ENCODE measurements around the gene POLA2. TPM values are rescaled to one million over a fixed set of nuclear protein-coding genes. Genes with fewer than 3 reads are reported as not detected.

The POLA2 gene
- total and polyA plus RNA-seq, 9 of the 15 experiments (the other 6 are each of a cell fraction or from before 2014, with no cell fraction given), result 2.7 to 134 (median 44.4) TPM

- TF ChIP-seq ZBTB9 (CRISPR knock-in tag; IDR thresholded peaks at IDR 0.05) (no peak), RFX7 (CRISPR knock-in tag; IDR thresholded peaks at IDR 0.05) (no peak), RBFOX2 (IDR thresholded peaks at IDR 0.05; ENCODE audit: low read depth, low read length) (no peak), ZBTB49 (CRISPR knock-in tag; IDR thresholded peaks at IDR 0.05; ENCODE audit: borderline replicate concordance) (no peak)
Observed at GRCh38 chr11:65215441-65216076, 46.2 kb upstream of the POLA2 start (continued).

- ChIA-PET POLR2A (no interaction called here), CTCF (ENCODE audit: low intra/inter-chr PET ratio) (no interaction called here)
- FAIRE-seq (no peak), ATAC-seq (no peak), DNase-seq (ENCODE audit: extremely low read depth in 1 of 4, low spot score in 3 of 4) (peak in 1 of 4 experiments; percentile 4)
- Histone ChIP-seq H3K4me1 (replicated peaks in 1 of 2; ENCODE audit: control insufficient read depth in 2 of 2, insufficient read depth in 2 of 2, low read length in 2 of 2) (peaks cover 20 to 44% of the 10 kb centered on the region in 2 experiments; a peak in 4 of 5 replicates), H3K79me2 (ENCODE audit: control insufficient read depth, insufficient read depth, low read length) (no peaks in the 10 kb centered on the region), H3K9me3 (replicated peaks; ENCODE audit: control insufficient read depth, insufficient read depth, low read depth, low read length) (no peaks in the 10 kb centered on the region), H3K4me2 (ENCODE audit: insufficient read depth, low read length) (no peak overlapping the region), H3K9me1 (ENCODE audit: control insufficient read depth, insufficient read depth, low read length) (peaks cover 2% of the 10 kb centered on the region), H3K27me3 (ENCODE audit: control insufficient read depth in 2 of 2, insufficient read depth in 2 of 2, low read length in 2 of 2) (no peaks in the 10 kb centered on the region), H3K27ac (ENCODE audit: extremely low read depth, low read depth, low read length) (no peak overlapping the region), H3K36me3 (ENCODE audit: control insufficient read depth, insufficient read depth, low read length) (peaks cover 2% of the 10 kb centered on the region; the same call in 1 of the 3 replicates), H3K4me3 (no peak overlapping the region), H3K9ac (ENCODE audit: insufficient read depth in 1 of 2, low read depth in 2 of 2, low read length in 2 of 2) (peak overlapping the region in 1 of 2 experiments; percentile 61; a peak in 1 of 4 replicates), H2AFZ (ENCODE audit: low read depth, low read length) (no peak overlapping the region), H4K20me1 (replicated peaks; ENCODE audit: control insufficient read depth, insufficient read depth, low read length) (no peaks in the 10 kb centered on the region)
- peak; percentile 77 for TF ChIP-seq HNRNPL (IDR thresholded peaks at IDR 0.05; ENCODE audit: low read depth, low read length)
- no peak for TF ChIP-seq ZNF232 (CRISPR knock-in tag; IDR thresholded peaks at IDR 0.05)
- 0 out of 2 replicates have a peak, but pooled peaks have one; percentile 18 for TF ChIP-seq POLR2G (IDR thresholded peaks at IDR 0.05; ENCODE audit: low read depth, low read length)
- TF ChIP-seq JUNB (CRISPR knock-in tag; conservative IDR thresholded peaks at IDR 0.05), result no peak
- TF ChIP-seq SAFB (IDR thresholded peaks at IDR 0.05; ENCODE audit: borderline replicate concordance, low read depth, low read length), result peak; percentile 48; the same call in 1 of the 2 replicates
- no peak for TF ChIP-seq ZBTB1 (CRISPR knock-in tag; IDR thresholded peaks at IDR 0.05; ENCODE audit: borderline replicate concordance, low read depth)
- TF ChIP-seq EGR1 (conservative IDR thresholded peaks at IDR 0.05), result peak; percentile 64
- in situ Hi-C loops (cut with MboI), result no loop called here
- BruUV-seq (replicated peaks), result no TSS peak
- intact Hi-C loops (cut with micrococcal nuclease), result no loop called here
- 15% methylated on average over 2 of the region's 6 CpGs for WGBS (ENCODE audit: insufficient coverage, low coverage, missing lambda C conversion rate)
Observed at GRCh38 chr11:65216830-65217229, 44.9 kb upstream of the POLA2 start.
